GM21367 (cell line): ENCODE data around the gene RTN4.
"Not testable (repeated sequence)": the region's sequence is repeated elsewhere in the genome, so short reads cannot be mapped to it uniquely, and the experiment has no call there.

Experiments
- ATAC-seq: cut with Tn5 transposase; IDR thresholded peaks from one replicate; pipeline ENCODE4 v1.9.1; 2021; ENCODE audit not compliant: unreplicated experiment

The RTN4 gene

GRCh38 chr2:55076019-55076418 is 25.8 kb upstream of the RTN4 start:
- ATAC-seq, result not testable (repeated sequence)

- ATAC-seq, result no peak
These were observed 23.0 kb upstream of the RTN4 start for GRCh38 chr2:55073000-55073983.

GRCh38 chr2:55063713-55064323 is 13.6 kb upstream of the RTN4 start:
- ATAC-seq, result no peak

GRCh38 chr2:55063226-55063625 is 13.0 kb upstream of the RTN4 start:
- ATAC-seq, result no peak

- ATAC-seq, result no peak
These were observed 12.5 kb upstream of the RTN4 start for GRCh38 chr2:55062754-55063153.

DNA sequence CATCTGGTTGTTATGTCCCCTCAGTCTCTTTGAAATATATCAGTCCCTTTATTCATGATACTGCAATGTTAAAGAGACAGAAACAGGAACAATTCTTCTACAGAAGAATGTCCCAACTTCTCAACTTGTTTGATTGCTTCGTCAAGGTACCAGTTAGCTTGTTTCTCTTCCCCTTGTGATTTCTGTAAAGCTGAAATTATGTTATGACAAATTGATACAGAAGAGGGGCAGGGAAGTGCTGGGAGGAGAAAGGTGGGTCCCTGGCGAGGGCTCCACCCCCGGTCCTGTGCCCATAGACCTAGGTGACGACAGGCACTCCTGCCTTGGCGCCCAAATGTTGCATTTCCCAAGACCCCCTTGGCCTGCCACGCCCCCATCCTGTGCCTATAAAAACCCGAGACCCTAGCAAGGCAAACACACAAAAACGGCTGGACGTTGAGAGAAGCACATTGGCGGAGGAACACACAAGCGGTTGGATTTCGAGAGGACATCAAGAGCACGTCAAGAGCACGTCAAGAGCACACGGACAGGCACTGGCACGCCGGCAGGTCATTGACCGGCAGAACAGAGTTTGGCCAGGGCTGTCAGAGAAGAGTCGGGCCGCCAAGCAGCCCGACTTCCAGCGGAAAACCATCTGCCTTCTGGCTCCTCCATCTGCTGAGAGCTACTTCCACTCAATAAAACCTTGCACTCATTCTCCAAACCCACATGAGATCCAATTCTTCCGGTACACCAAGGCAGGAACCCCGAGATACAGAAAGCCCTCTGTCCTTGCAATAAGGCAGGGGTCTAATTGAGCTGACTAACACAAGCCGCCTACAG is 11.5 kb upstream of the RTN4 start:
- ATAC-seq, result no peak

- no peak for ATAC-seq
These were observed 9.5 kb upstream of the RTN4 start for GRCh38 chr2:55059793-55060192.

DNA sequence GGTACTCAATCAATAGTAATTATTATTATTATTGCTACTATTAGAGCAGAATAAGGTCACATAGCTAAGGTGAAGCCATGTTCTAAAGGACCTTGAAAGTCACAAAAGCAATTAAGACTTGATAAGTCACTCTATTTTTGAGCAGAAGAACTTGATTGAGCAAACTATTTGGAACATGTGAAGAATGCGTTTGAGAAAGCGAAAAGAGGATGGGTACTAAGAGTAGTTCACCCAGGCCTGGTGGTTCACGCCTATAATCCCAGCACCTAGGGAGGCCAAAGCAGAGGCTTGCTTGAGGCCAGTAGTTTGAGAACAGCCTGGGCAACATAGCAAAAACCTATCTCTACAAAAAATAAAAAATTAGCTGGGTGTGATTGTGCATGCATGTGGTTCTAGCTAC is 7.2 kb upstream of the RTN4 start:
- ATAC-seq, result no peak

DNA sequence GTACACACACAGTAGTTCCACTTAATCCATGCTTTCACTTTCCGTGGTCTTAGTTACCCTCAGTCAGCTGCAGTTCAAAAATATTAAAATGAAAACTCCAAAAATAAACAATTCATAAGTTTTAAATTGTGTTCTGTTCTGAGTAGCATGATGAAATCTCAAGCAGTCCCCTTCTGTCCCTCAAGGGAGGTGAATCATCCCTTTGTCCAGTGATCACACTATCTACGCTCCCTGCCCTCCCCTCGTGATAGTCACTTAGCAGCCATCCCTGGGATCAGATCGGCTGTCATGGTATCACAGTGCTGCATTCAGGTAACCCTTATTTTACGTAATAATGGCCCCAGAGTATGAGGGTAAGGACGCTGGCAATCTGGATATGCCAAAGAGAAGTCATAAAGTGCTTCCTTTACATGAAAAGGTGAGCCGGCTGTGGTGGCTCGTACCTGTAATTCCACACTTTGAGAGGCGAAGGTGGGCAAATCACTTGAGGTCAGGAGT is 5.8 kb upstream of the RTN4 start:
- ATAC-seq, result no peak

DNA sequence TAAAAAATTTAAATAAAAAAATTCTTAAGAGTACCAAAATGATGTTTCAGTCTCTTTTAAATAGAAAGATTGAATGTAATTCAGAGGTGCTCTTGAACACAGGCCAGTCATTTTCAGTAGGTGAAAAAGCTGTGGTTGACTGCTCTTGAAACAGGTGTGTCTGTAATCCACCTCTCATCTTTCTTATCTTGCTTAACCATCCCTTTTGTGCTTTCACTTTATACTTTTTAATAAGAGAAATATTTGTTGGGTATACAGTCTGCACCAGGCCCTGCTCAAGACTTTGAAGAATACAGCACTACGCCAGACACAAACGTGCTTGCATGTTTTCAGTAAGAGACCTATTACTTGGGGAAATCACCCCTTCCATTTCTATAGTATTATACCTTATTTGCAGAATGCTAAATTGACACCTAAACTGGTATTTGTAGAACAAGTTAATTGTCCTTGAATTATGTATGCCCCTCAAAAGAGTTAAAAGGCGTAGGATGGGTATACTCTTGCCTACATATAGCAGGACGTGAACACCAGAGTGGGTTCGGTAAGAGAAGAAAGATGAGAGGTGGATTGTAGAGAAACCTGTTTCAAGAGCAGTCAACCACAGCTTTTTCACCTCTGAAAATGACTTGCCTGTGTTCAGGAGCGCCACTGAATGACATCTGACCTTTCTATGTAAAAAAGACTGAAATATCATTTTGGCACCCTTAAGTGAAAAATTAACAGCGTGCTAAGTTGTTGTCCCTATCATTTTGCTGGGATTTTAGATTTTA is 4.0 kb upstream of the RTN4 start:
- ATAC-seq, result no peak

DNA sequence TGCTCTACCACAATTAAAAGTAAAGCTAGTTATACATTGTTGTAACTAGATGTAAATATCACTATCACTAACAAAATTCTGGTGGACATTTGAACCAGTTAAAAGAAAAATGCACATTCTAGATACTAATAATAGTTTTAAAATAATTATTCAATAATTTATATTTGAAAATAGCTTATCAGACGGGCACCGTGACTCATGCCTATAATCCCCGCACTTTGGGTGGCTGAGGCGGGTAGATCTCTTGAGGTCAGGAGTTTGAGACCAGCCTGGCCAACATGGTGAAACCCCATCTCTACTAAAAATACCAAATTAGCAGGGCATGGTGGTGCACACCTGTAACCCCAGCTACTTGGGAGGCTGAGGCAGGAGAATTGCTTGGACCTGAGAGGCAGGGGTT is 3.0 kb upstream of the RTN4 start:
- not testable (repeated sequence) for ATAC-seq

DNA sequence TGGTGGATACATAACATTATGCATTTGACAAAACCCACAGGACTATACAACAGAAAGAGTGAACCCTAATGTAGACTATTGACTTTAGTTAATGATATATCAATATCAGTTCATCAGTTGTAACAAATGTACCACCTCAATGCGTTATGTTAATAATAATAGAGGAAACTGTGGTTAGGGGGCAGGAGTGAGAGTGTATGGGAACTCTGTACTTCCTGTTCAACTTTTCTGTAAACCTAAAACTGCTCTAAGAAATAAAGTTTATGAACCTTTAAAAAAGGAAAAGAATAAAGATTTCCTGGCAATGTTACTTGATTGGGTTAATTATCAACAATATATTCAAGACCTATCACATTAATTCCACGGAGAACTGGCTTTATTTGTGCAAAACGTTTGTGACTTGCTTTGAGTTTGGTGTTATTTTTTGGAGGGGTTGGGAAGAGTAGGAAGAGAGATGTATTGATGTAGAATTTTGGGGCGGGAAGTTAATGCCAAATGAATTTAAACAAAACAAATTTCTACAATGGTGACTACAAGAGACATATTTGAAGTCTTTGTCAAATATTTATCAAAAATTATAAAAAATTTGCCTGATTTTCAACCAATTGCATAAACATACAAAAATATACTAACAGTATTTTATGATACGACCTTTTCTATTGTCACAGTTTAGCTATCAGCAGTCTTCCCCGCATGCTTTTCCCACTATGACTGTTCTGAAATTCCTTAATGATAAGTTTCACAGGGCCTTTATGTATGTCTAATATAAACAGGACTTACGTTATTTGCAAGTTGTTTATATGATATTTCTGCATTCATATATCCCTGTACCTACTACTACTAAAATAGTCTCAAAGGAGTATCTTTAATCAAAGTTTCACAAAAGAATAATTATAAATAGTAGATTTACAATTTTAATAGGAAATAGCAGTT is 2.1 kb upstream of the RTN4 start:
- no peak for ATAC-seq

DNA sequence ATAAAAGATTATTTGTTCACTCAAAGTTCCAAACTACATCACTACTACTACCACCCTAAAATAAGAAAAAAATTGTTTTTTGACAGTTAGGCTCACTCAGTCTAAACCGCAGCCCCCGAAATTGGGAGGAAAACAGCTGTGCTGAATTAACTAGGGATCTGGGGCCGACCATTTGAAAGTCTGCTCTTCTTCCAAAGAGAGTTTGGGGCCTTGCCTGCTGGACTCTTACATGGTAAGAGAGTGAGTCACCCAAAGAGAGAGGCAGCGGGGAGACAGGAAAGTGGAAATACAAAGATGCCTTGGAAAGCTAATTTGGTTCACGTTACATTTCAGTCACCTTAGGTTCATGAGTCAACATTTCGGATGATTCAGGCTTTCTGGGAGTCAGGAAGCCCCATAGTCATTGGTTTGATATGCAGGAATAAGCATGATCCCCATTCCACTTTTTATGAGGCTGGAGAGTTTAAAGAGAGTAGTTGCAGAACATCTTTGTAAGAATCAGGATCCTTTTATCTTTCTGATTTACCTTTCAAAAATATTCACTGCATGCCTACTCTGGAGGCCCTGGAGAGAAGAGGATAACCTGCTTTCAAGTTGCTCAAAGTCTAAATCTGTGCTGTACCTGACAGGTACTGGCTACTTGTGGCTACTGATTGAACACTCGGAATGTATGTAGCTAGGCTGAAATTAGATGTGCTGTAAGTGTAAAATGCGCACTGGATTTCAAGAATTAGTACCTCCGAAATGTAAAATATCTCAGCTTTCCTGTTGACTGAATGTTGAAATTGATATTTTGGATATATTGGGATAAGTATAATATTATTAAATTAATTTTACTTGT is 995 bp upstream of the RTN4 start:
- ATAC-seq, result no peak

- ATAC-seq, result no peak
These were observed 491 bp downstream of the RTN4 start for GRCh38 chr2:55049821-55050099.

DNA sequence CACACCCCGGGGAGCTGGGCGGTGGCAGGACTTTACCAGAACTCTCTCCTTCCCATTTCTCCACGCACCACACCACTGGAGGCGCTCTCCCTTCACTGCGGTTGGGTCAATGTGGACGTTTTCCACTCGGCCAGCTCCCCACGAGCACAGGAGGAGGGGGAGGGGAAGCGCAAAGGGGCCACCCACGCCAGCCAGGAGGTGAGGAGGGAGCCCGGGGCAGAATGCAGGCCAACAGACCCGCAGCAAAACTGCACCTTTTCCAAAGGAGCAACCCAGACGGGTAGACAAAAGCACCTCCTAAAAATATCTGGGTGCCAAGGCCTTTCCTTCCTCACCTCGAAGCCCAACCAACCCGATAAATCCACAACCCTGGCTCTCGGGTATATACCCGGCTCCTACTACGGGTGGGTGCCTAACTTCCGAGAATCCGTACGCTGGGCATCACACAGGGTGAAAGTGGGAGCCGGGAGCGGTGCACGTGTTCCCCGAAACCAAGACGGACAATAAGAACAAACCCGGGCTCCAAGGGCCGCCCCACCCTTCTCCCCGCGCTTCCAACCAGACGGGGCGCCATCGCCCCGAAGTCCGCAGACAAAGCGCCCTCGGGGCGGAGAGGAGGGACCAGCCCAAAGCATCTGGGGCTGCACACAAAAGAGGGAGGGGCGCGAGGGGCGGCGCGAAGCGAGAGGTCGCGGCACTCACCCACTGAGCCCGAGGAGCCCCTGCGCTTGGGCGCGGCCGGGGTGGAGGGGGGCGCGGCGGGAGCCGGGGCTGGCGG is 1.0 kb downstream of the RTN4 start:
- no peak for ATAC-seq

GRCh38 chr2:55048508-55049042 is 1.7 kb downstream of the RTN4 start:
- no peak for ATAC-seq

GRCh38 chr2:55047677-55048299 is 2.5 kb downstream of the RTN4 start:
- no peak for ATAC-seq
